ENCODE results near the gene HSD3B2. TPM values are rescaled to one million over a fixed set of nuclear protein-coding genes. Genes with fewer than 3 reads are reported as not detected.

Gene HSD3B2
- total RNA-seq, 1 donor from 2014 or later: not detected

GRCh38 chr1:119379117-119379516 is 35.8 kb upstream of the HSD3B2 start:
- H3K27me3 ChIP-seq (ENCODE audit: control insufficient read depth, insufficient read depth, low read length): no peaks in the 10 kb centered on the region
- H3K4me3 ChIP-seq (ENCODE audit: low read depth, low read length): no peak overlapping the region
- TF ChIP-seq CTCF (IDR thresholded peaks at IDR 0.05; ENCODE audit: insufficient read depth, low read length, poor library complexity, severe bottlenecking): no peak
- H3K36me3 ChIP-seq (ENCODE audit: control insufficient read depth, insufficient read depth, low read length): no peaks in the 10 kb centered on the region
- no peak for DNase-seq (ENCODE audit: low read depth)

- no peak for DNase-seq (ENCODE audit: low read depth)
- Histone ChIP-seq H3K4me3 (ENCODE audit: low read depth, low read length) (no peak overlapping the region), H3K36me3 (ENCODE audit: control insufficient read depth, insufficient read depth, low read length) (no peaks in the 10 kb centered on the region), H3K27me3 (ENCODE audit: control insufficient read depth, insufficient read depth, low read length) (no peaks in the 10 kb centered on the region)
- no peak for TF ChIP-seq CTCF (IDR thresholded peaks at IDR 0.05; ENCODE audit: insufficient read depth, low read length, poor library complexity, severe bottlenecking)
Observed at GRCh38 chr1:119380304-119380703, 34.6 kb upstream of the HSD3B2 start.

GRCh38 chr1:119380983-119381662 is 33.8 kb upstream of the HSD3B2 start:
- no peaks in the 10 kb centered on the region for H3K27me3 ChIP-seq (ENCODE audit: control insufficient read depth, insufficient read depth, low read length)
- no peaks in the 10 kb centered on the region for H3K36me3 ChIP-seq (ENCODE audit: control insufficient read depth, insufficient read depth, low read length)
- H3K4me3 ChIP-seq (ENCODE audit: low read depth, low read length): no peak overlapping the region
- DNase-seq (ENCODE audit: low read depth): no peak
- no peak for TF ChIP-seq CTCF (IDR thresholded peaks at IDR 0.05; ENCODE audit: insufficient read depth, low read length, poor library complexity, severe bottlenecking)

GRCh38 chr1:119384591-119384990 is 30.4 kb upstream of the HSD3B2 start:
- DNase-seq (ENCODE audit: low read depth): no peak
- Histone ChIP-seq H3K36me3 (ENCODE audit: control insufficient read depth, insufficient read depth, low read length) (no peaks in the 10 kb centered on the region), H3K27me3 (ENCODE audit: control insufficient read depth, insufficient read depth, low read length) (no peaks in the 10 kb centered on the region), H3K4me3 (ENCODE audit: low read depth, low read length) (no peak overlapping the region)
- TF ChIP-seq CTCF (IDR thresholded peaks at IDR 0.05; ENCODE audit: insufficient read depth, low read length, poor library complexity, severe bottlenecking): no peak

GRCh38 chr1:119385650-119386049 is 29.3 kb upstream of the HSD3B2 start:
- Histone ChIP-seq H3K4me3 (ENCODE audit: low read depth, low read length) (no peak overlapping the region), H3K27me3 (ENCODE audit: control insufficient read depth, insufficient read depth, low read length) (no peaks in the 10 kb centered on the region), H3K36me3 (ENCODE audit: control insufficient read depth, insufficient read depth, low read length) (no peaks in the 10 kb centered on the region)
- no peak for TF ChIP-seq CTCF (IDR thresholded peaks at IDR 0.05; ENCODE audit: insufficient read depth, low read length, poor library complexity, severe bottlenecking)
- no peak for DNase-seq (ENCODE audit: low read depth)

- H3K4me3 ChIP-seq (ENCODE audit: low read depth, low read length): no peak overlapping the region
- no peak for TF ChIP-seq CTCF (IDR thresholded peaks at IDR 0.05; ENCODE audit: insufficient read depth, low read length, poor library complexity, severe bottlenecking)
- DNase-seq (ENCODE audit: low read depth): no peak
- H3K27me3 ChIP-seq (ENCODE audit: control insufficient read depth, insufficient read depth, low read length): no peaks in the 10 kb centered on the region
- H3K36me3 ChIP-seq (ENCODE audit: control insufficient read depth, insufficient read depth, low read length): no peaks in the 10 kb centered on the region
Observed at GRCh38 chr1:119387858-119388257, 27.1 kb upstream of the HSD3B2 start.

Measured in kidney epithelial cell (primary cell).